AML-193 (cell line): ENCODE measurements around the gene MARK3.

Source experiments
- DNase-seq, 2 experiments: peaks; one replicate each; lab custom pipeline; 2025; lab: John Stamatoyannopoulos, UW

MARK3 gene

DNA sequence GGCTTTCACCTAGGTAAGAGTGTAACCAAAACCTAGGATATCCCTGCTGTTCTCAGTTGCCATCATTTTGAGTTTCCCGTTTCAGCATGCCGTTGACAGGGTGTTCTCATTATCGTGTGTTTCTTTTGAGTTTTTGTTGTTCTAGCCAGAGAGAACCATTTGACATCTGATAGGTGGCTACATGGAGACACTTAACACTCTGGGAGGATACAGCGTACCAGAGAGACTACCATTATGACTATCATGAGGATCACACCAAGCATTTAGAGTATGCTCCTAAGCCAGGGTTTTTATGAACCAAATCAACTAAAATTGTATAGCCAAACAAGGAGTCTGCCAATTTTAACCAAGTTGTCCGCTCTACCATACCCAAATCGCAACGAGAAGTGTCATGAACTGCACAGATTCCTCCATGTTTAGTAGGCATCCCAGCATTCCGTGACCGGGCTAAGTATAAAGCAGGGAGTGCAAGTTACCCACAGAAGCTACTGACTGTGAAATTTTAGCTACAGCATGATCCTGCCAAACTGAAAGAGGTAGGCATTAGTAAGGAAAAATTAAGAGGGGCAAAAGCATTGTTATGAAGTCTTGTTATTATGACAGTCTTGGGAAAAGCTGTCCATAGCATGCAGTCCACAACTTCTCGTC lies 48.8 kb downstream of the MARK3 start:
- DNase-seq = no peak

DNA sequence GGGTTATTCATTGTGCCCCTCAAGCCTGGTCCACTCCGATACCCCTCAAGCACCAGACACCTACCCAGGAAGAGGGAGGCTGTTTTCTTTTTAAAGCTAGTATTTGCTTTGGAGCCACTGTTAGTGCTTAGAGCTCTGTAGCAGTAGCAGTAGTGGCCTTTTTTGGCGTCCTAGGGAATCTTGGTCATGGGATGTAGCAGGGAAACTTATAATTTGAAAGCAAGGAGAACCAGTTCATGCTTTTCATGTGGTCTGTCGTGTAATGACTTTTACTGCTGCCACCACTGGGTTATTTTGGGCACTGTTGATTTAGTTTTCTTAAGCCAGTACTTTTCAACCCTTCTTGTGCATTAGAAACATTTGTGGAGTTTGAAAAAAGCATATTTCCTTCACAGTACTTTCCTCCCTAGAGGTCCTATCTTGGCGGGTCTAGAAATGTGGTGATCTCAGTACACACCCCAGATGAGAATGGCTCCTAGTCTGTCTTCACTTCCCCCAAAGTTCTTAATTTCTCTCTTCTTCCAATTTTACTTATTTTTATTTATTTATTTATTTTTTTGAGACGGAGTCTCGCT lies 49.7 kb downstream of the MARK3 start:
- DNase-seq = no peak

DNA sequence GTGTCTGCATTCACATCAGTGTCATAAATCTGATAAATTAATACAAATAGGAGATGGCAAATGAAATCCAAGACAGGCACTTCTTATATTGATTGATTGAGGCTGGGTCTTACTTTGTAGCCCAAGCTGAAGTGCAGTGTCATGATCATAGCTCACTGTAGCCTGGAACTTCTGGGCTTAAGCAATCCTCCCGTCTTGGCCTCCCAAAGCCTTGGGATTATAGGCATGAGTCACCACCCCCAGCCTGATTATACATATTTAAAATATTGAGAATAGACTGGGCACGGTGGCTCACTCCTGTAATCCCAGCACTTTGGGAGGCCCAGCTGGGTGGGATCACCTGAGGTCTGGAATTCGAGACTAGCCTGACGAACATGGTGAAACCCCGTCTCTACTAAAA lies 51.3 kb downstream of the MARK3 start:
- no peak for DNase-seq

DNA sequence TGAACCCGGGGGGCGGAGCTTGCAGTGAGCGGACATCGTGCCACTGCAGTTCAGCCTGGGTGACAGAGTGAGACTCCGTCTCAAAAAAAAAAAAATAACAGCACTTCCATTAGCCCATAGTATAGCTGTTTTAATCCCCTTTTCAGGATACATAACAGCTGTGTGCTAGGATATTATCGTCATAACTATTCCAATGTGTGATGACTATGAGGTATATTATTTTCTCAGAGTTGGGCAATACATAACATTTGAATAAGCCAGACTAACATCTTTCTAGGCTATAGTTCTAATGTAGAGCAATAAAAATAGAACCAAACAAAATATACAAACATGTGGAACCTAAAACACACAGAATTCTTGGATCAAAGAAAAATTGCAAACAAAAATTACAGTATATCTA lies 57.1 kb downstream of the MARK3 start:
- DNase-seq = no peak

DNA sequence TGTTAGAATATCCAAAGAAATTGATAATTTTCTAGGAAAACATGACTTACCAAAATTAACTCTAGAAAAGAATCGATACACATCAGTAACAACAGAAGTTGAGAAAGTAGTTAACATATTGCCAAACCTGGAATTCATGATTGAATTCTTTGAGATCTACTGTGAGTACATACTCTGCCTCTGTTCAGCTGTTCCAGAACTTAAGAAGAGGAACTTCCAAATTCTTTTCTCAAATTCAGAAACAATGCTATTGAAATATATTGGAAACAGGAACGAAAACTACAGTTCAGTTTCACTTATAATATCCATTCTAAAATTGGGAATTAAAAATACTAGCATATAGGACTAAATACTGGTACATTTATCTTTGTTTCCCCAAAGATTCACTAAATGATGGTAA lies 57.9 kb downstream of the MARK3 start:
- DNase-seq = no peak

DNA sequence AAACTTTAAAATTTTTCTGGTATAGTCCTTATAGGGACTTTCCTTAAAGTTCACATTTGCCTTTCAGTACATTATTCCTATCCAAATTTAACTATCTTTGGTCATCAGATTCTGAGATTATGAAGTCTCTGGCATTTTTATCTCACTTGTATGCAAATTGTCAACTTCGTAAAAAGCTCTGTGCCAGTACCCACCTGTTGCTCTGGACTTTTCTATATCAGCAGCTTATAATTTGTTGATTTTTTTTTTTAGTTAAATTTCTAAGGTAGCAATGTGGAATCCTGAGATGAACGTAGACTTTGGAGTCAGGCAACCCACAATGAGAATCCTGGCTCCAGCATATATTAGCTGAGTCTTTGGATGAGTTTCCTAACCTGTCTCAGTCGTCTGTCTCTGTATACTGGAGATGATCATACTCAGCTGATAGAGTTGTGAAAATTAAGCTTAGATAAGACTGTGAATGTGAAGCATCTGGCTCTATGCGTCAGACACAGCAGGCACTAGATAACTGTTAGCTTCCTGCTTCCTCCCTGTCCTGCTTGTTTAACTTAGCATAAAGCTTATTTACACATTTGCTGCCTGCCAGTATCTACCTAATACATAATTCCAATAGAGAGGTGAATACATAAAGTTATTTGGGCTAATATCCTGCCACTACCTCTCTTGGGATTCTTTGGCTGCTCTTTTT lies 59.8 kb downstream of the MARK3 start:
- DNase-seq = no peak

DNA sequence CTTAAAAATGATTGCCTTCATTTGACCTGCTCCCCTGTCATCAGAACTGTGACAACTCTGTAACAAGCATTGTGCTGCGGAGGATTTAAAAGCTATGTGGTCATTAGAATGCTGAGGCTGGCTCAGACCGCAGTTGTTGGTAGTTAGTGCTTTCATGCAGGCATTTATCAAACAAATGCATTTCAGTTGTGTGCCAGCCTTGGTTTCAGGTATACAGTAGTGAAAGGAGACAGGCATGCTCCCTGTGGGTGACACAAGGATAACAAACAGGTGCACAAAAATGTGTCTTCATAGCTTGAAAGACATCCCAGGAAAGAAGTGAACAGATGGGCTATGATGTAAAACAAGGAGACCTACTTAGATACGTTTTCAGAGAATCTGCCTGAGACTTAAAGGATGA lies 60.6 kb downstream of the MARK3 start:
- no peak for DNase-seq

DNA sequence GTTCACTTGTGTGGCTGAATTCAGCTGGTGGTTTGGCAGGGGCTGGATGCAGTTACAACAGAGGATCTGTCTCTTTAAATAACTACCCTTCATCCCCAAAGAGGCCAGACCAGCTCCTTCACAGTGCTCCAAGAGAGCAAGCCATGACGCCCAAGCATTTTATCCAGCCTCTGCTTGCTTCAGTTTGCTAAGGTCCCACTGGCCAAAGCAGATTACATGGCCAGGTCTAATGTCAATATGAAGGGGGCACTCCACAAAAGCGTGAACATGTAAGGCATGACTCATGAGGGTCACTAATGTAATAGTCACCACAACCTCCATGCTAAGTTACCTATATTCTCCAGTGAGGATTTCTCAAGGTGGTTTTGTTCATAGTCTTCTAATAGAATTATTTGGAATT lies 62.9 kb downstream of the MARK3 start:
- DNase-seq = no peak

DNA sequence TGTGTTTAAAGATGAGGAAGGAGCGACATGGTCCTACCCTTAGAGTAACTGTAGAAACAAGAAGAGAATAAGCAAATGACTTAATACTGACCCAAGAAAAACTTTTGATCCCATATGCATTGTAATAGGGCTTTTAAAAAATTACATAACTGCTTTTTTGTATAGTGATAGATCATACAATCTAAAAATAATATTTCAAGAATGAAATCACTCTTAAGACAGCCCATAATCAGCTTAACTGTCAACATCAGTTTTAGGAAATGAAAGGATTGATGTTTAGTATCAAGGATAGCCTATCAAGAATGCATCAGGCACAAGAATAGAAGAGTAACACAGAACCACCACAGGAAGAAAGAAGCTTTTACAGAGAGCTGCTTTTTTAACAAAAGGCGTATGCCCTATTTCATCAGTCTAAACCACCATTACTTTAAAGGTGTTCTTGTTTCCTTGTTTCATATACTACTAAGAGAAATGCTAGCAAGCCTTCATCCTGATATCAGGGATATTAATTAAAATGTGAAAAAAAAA lies 64.5 kb downstream of the MARK3 start:
- DNase-seq = no peak

DNA sequence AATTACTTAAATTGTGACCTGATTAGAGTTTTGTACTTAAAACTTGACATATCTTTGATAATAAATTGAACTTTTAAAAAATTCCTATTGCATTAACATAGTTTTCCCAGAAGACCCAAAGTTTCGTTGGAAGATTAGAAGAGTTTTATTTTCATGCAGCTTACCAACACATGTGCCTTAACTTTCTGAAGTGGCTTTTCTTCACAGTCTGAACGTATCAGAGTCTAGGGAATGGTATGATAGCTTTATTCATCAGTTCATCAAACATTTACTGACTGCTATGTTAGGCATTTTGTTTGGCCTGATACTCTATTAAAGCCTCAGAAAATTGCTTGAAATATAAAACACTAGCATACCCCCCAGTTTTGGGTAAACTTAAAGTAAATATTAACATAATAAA lies 65.2 kb downstream of the MARK3 start:
- no peak for DNase-seq

DNA sequence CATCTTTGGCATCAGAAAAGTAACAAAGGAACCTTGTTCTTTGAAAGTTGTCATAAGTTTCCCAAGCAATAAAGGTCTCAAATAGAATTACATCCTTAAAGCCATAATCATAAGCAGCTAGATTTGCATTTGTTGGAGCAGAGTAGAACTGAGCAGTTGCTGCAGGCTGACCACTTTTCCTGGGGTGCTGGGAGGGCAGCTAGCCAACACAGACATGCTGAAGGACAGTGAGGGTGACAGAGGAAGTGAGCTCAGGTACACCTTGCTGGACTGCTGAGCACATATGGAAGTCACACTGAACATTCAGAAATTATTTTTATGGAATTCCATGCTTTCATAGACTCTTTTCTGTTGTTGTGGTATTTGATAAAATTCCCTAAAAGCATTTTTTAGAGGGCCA lies 66.2 kb downstream of the MARK3 start:
- no peak for DNase-seq

DNA sequence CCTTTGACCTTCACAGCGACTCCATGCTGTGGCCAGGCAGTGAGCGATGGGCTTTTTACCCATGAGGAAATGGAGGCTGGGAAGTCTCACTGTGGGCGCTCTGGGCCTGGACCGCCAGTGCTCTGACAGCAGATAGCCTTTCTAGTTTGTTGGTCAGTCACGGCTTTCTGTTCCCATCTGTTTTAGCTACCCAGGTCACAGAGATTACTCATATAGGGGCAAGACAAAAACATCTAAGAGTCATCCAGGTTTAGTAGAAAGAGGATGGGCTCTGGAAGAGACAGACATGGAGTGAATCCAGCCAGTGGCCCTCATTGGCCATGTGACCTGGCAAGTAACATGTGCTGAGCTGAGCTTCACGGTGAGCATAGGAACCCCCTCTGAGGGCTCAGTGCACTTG lies 68.6 kb downstream of the MARK3 start:
- no peak for DNase-seq

DNA sequence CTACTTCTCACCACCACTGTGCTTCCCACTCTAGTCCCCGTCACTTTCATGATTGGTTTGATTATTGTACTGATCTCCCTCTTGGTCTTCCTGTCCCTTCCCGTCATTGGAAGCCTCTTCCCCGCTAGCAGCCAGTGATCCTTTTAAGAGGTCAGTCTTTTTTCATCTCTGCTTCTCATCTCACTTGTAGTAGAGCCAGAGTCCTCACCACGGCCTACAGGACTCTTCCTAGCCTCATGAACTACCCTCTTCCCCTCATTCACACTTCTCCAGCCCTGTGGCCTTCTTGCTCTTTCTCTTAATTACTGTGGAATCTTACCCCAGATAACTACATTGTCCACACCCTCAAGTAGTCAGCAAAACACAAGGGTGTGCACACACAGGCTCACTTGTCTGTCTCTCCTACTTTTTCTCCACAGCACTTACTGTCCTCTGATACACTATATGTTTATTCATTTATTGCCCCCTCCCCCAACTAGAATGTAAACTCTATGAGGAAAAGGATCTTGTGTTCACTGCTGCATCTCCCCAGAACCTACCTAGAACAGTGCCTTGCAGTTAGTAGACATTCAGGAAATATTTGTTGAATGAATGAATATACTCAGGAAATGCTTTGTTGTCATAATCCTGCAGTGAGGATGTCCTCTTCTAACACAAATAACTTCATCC lies 71.1 kb downstream of the MARK3 start:
- no peak for DNase-seq

DNA sequence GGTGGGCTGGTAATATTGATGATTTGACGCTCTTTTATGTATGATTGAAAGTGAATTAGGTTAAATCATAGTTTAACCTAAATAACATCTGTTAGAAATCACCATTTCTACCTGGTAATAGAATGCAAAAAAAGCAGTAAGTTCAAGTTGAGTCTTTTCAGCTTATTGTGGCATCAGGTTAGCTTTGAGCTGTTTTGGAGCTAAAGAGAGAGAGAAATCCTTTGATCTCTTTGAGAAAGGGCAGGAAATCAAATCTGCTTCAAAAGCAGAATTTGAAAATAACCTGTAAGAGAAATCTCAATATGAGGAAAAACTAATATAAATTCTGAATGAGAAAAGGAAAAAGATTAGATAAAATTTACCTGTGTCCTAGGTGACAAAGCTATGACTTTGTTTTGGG lies 75.2 kb downstream of the MARK3 start:
- no peak for DNase-seq

DNA sequence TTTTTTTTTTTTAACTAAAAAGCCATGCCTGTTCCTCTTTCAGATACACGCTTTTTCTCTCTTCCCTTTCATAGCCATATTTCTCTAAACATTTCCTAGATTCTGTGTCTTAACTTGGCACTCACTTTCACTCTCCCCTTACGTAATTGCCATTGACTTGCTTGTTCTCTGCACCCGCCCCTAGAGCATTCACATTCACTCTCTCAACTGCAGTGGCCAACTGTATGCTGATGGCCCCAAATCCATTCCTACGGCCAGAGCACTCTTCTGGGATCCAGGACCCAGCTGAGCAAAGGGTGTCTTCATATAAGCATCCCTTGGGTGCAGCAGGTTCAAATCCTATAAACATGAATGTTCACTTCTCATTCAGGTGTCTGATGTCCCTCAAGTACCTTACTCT lies 77.9 kb downstream of the MARK3 start:
- no peak for DNase-seq

DNA sequence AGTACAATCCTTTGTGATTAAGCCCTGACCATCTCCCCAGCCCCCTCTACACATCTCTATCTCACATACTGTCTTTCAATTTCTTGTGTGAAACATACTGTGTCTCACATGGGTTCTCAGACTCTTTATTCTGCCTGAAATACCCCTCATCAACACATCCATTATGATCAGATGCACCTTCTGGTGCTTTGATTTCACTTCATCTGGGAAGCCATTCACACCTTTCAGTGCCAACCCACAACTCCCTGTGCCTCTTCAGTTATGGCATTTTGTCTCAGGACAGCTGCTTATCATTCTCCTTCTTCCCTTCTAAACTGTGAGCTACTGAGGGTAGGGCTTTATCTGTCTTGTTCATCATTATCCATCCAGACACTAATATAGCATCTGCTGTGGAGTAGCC lies 78.6 kb downstream of the MARK3 start:
- no peak for DNase-seq

DNA sequence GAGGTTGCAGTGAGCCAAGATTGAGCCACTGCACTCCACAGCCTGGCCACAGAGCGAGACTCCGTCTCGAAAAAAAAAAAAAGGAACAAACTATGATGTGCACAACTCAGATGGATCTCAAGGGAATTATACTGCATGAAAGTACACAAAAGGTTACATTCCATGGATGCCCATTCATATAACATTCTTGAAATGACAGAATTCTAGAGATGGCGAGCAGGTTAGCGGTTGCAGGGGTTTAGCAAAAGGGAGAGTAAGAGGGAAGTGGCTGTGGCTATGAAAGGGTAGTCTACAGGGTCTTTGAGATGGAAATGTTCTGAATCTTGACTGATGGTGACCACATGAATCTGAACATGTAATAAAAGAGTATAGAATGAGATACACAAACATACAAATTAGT lies 87.7 kb downstream of the MARK3 start:
- no peak for DNase-seq

DNA sequence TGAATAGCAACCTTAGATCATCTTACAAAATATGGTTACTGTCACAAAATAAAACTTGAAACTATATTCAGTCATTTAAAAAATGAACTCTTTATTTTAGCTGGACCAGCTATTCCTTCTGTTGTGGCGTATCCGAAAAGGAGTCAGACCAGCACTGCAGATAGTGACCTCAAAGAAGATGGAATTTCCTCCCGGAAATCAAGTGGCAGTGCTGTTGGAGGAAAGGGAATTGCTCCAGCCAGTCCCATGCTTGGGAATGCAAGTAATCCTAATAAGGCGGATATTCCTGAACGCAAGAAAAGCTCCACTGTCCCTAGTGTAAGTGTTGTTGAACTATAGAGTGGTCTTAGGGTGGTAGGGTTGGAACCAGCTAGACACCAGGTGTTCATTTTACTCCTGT lies 89.7 kb downstream of the MARK3 start:
- no peak for DNase-seq

DNA sequence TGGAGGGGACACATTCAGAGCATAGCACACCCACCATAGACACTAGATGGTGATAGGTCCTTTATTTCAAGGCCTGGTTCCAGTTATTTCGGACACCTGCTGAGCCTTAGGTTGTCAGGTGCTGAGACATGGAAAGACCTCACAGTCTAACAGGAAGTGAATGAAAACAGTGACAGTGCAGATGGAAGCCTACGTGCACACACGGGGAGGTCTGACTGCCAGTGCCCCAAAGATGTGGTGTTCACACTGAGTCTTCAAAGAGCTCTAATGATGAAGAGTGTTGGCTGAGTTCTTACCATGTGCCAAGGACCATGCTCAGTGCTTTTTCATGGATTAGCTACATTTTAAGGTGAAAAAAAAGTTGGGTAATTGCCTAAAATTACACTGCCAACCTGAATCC lies 90.8 kb downstream of the MARK3 start:
- no peak for DNase-seq

DNA sequence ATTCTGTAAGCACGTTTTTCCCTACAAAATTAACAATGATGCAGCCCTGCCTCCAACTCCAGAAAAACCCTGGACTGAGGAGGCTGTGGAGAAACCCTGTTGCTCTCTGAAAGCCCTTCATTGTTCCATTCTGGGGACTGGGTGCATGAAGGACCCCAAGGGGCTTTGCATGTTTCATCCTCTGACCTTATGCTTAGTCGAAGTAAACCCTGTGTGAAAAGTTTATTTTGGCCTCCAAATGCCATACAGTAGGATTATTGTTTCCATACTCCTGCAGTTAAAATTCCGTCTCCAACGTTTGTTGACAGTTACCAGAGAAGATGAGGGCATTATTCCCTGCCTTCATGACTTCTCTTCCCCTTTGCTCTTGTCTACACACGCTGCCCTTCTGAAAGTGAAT lies 91.4 kb downstream of the MARK3 start:
- no peak for DNase-seq

DNA sequence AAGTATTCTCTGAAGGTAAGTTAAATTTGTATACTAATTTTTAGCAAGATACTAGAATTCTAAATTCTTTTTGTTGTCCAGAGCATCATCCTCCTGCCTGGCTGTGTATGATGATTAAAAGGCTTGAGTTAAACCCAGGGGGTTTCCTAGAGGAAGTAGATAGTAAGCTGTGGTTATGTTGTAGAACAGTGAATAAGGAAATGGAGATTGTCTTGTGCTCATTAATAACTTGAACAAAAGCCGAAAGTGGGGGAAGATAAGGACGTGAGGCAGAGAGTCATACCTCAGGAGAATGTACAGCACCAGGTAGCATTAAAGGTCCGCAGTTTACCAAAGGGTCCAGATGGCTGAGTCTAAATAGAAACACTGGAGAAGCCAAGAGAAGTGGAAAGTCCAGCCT lies 95.4 kb downstream of the MARK3 start:
- DNase-seq = no peak

DNA sequence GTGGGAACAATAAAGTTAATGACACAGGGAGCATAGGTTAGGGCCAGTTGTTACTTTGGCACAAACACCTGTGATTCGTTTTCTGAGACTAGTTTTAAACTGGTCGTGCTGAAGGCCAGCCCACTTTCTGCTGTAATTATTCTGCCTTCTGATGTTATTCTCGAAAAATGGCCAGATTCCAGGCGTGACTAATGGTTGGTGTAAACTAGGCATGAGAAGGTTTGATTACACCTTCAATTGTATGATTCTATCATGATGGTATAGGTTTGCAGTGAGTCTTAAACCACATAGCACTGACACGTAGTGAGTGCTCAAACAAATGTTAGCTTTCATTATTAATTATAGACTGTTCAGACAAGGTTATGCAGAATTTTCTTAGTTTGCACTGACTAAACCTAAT lies 98.4 kb downstream of the MARK3 start:
- no peak for DNase-seq

DNA sequence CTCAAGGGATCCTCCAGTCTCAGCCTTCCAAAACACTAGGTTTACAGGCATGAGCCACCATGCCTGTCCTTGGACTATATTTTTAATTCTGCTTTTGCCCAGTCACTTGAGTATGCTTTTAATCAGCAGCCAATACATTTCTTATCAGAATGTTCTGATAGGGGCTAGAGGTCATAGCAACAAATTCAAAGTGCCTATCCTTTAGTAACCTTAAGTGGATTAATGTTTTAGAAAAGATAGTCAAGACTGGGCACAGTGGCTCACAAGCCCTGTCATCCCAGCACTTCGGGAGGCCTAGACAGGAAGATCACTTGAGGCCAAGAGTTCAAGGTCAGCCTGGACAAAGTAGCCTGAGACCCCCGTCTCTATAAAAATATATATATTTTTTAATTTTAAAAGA lies 100.3 kb downstream of the MARK3 start:
- DNase-seq = no peak
